Mesendoderm (in vitro differentiated cells): Measurements from ENCODE around the gene WDR54.

ENCODE experiments used
- DNase-seq: peaks from one replicate; pipeline ENCODE4 v3.0.0; 2013
- H2AK5ac ChIP-seq: 2 replicates; pipeline ENCODE4 v1.6.1; 2013; ENCODE audit warnings: low read length, inconsistent platforms
- H2BK120ac ChIP-seq: 2 replicates; pipeline ENCODE4 v1.6.1; 2013; ENCODE audit warnings: low read depth, mild to moderate bottlenecking, low read length, moderate library complexity, mixed read lengths
- H2BK15ac ChIP-seq: replicated peaks from 2 replicates; pipeline ENCODE4 v1.6.1; 2013; ENCODE audit warnings: low read depth, mild to moderate bottlenecking, moderate library complexity
- H2BK5ac ChIP-seq: 2 replicates; pipeline ENCODE4 v1.6.1; 2013; ENCODE audit warnings: low read length, inconsistent platforms
- H3K18ac ChIP-seq: 2 replicates; pipeline ENCODE4 v1.6.1; 2013; ENCODE audit warnings: mild to moderate bottlenecking, low read length, mixed read lengths
- H3K23ac ChIP-seq: one replicate; pipeline ENCODE4 v1.6.1; 2013; ENCODE audit warnings: low read length
- H3K27ac ChIP-seq: 2 replicates; pipeline ENCODE4 v1.5.1; 2013; ENCODE audit warnings: low read depth, mild to moderate bottlenecking, inconsistent platforms, low read length, moderate library complexity
- H3K27me3 ChIP-seq: 2 replicates; pipeline ENCODE4 v1.6.1; 2013; ENCODE audit warnings: low read length, control low read depth, mild to moderate bottlenecking, inconsistent platforms; ENCODE audit not compliant: insufficient read depth, poor library complexity
- H3K36me3 ChIP-seq: 2 replicates; pipeline ENCODE4 v1.6.1; 2013; ENCODE audit warnings: low read length, inconsistent platforms; ENCODE audit not compliant: control insufficient read depth, insufficient read depth
- H3K4ac ChIP-seq: one replicate; pipeline ENCODE4 v1.6.1; 2013; ENCODE audit warnings: low read depth, mild to moderate bottlenecking, low read length, moderate library complexity
- H3K4me1 ChIP-seq: 2 replicates; pipeline ENCODE4 v1.6.1; 2013; ENCODE audit warnings: low read depth, low read length, inconsistent platforms; ENCODE audit not compliant: control insufficient read depth
- H3K4me2 ChIP-seq: 2 replicates; pipeline ENCODE4 v1.6.1; 2013; ENCODE audit warnings: low read length
- H3K4me3 ChIP-seq: 2 replicates; pipeline ENCODE4 v1.5.1; 2013; ENCODE audit warnings: mild to moderate bottlenecking, low read length
- H3K56ac ChIP-seq: one replicate; pipeline ENCODE4 v1.6.1; 2013; ENCODE audit warnings: low read length
- H3K79me1 ChIP-seq: 2 replicates; pipeline ENCODE4 v1.6.1; 2013; ENCODE audit warnings: low read length, inconsistent platforms
- H3K79me2 ChIP-seq: 2 replicates; pipeline ENCODE4 v1.6.1; 2013; ENCODE audit warnings: mild to moderate bottlenecking, low read length; ENCODE audit not compliant: control insufficient read depth, insufficient read depth
- H3K9ac ChIP-seq: 2 replicates; pipeline ENCODE4 v1.6.1; 2013; ENCODE audit warnings: low read length, inconsistent platforms
- H4K5ac ChIP-seq: one replicate; pipeline ENCODE4 v1.6.1; 2013; ENCODE audit warnings: low read length
- H4K8ac ChIP-seq: one replicate; pipeline ENCODE4 v1.6.1; 2013; ENCODE audit warnings: low read depth, mild to moderate bottlenecking, control low read depth, low read length, moderate library complexity
- WGBS: extraction: QIAGEN DNeasy Blood & Tissue Kit; methylation state at CpG from one replicate; pipeline ENCODE4 v1.1.7; 2013; ENCODE audit warnings: low lambda C conversion rate, missing lambda C conversion rate; ENCODE audit not compliant: insufficient coverage; ENCODE audit errors: extremely low coverage; 5-methylcytosine and 5-hydroxymethylcytosine counted together

WDR54 gene

DNA sequence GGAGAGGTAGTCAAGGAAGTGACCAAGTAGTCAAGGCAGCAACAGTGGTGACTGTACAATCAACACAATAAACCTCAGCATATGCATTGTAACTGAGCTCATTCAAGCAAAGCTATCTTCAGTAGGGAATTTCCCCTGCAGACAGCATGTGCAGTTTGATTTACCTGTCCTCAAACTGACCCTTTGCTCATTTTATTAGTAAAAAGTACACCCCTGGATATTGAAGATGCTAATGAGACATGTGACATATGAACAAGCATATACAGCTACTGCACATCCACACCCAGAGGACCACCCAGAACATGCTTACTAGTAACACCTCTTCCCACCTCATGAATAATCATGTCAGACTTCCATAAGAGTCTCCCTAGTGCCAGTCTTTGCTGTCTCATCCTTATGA is 15.5 kb upstream of the WDR54 start:
- H3K4me3 ChIP-seq, result no peak overlapping the region

DNA sequence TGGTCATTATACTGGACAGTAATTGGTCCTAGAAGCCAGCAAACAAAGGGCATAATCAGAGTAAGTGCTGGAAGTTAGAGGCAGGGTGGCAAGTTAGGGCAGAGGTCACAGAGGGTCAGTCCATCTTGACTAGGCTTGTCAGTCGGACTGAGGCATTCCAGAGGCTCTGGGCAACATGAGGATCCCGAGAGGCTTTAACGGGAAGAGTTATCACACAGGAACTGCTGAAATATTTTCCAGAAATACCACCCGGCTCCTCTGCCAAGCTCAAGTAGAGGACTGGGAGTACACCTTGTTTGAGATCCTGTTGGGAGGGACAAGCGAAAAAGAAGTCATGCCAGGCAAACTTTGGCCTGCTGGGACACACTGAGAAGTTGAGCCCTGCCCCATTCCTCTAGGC is 13.8 kb upstream of the WDR54 start:
- no peak overlapping the region for H3K4me2 ChIP-seq
- no peaks in the 10 kb centered on the region for H3K36me3 ChIP-seq
- no peak overlapping the region for H2BK15ac ChIP-seq
- H4K8ac ChIP-seq, result no peak overlapping the region
- no peak overlapping the region for H4K5ac ChIP-seq
- no peaks in the 10 kb centered on the region for H3K4me1 ChIP-seq
- DNase-seq, result no peak
- no peaks in the 10 kb centered on the region for H3K27me3 ChIP-seq
- no peak overlapping the region for H2BK120ac ChIP-seq
- no CpG with 5 or more reads among the region's 5 CpGs for WGBS
- H3K27ac ChIP-seq, result no peak overlapping the region
- H2AK5ac ChIP-seq, result no peak overlapping the region
- H3K79me2 ChIP-seq, result no peaks in the 10 kb centered on the region
- no peak overlapping the region for H2BK5ac ChIP-seq
- H3K23ac ChIP-seq, result no peak overlapping the region
- H3K79me1 ChIP-seq, result no peaks in the 10 kb centered on the region
- H3K56ac ChIP-seq, result no peak overlapping the region
- H3K18ac ChIP-seq, result no peak overlapping the region
- no peak overlapping the region for H3K4me3 ChIP-seq
- H3K9ac ChIP-seq, result no peak overlapping the region
- H3K4ac ChIP-seq, result no peak overlapping the region

More for the DNA sequence above, 15.5 kb upstream of the WDR54 start:
- no peak overlapping the region for H3K9ac ChIP-seq
- no peak overlapping the region for H3K56ac ChIP-seq
- no peaks in the 10 kb centered on the region for H3K79me2 ChIP-seq
- no peak overlapping the region for H4K5ac ChIP-seq
- H3K4ac ChIP-seq, result no peak overlapping the region
- H3K36me3 ChIP-seq, result no peaks in the 10 kb centered on the region
- no peak overlapping the region for H3K4me2 ChIP-seq
- no peak overlapping the region for H3K27ac ChIP-seq
- H4K8ac ChIP-seq, result no peak overlapping the region
- no peaks in the 10 kb centered on the region for H3K27me3 ChIP-seq
- H2AK5ac ChIP-seq, result no peak overlapping the region
- no peak overlapping the region for H2BK15ac ChIP-seq
- no peaks in the 10 kb centered on the region for H3K4me1 ChIP-seq
- H3K79me1 ChIP-seq, result no peaks in the 10 kb centered on the region
- H2BK120ac ChIP-seq, result no peak overlapping the region
- no peak overlapping the region for H3K23ac ChIP-seq
- DNase-seq, result no peak
- H3K18ac ChIP-seq, result no peak overlapping the region
- no peak overlapping the region for H2BK5ac ChIP-seq

DNA sequence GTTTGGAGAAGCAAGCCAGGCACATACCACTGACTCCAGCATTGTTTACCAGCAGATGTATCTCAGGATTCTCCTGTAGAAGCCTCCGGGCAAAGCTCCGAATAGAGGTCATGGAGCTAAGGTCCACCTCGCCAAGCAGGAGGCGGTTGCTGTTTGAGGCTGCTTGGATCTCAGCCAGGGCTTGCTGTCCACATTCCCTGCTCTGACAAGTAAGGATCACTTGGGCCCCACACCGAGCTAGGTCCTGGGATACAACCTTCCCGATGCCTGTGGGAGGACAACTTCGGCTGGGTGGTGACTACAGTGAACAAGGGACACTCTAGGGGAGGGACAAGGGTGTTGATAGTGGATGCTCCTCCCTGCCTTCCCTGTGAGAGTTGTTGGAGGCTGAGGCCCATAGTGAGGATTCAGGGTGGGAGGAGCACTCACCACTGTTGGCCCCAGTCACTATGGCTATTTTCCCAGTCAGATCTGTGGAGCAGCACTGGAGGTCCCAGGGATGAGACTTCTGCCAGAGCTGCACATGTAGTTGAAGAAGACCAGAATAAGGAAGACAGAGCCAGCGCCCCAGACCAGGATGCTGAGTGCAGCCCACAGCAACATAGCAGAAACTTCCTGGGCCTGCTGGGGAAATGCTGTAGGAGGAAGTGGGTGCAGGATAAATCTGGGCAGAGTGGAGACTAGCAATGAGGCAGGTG is 8.4 kb upstream of the WDR54 start:
- Histone ChIP-seq H3K27me3 (no peaks in the 10 kb centered on the region), H4K8ac (no peak overlapping the region), H3K56ac (no peak overlapping the region), H3K4me1 (no peaks in the 10 kb centered on the region), H2BK15ac (no peak overlapping the region), H3K4me2 (no peak overlapping the region), H2AK5ac (no peak overlapping the region), H3K4ac (no peak overlapping the region), H4K5ac (no peak overlapping the region), H3K36me3 (no peaks in the 10 kb centered on the region), H2BK5ac (no peak overlapping the region), H2BK120ac (no peak overlapping the region), H3K18ac (no peak overlapping the region), H3K79me1 (no peaks in the 10 kb centered on the region), H3K4me3 (no peak overlapping the region), H3K9ac (no peak overlapping the region), H3K27ac (no peak overlapping the region), H3K79me2 (no peaks in the 10 kb centered on the region), H3K23ac (no peak overlapping the region)
- no CpG with 5 or more reads among the region's 8 CpGs for WGBS
- no peak for DNase-seq

- no peak overlapping the region for H3K4ac ChIP-seq
- no peak overlapping the region for H3K27ac ChIP-seq
- no peak overlapping the region for H2AK5ac ChIP-seq
- H3K27me3 ChIP-seq, result no peaks in the 10 kb centered on the region
- H3K36me3 ChIP-seq, result no peaks in the 10 kb centered on the region
- no peak for DNase-seq
- H3K79me1 ChIP-seq, result no peaks in the 10 kb centered on the region
- H3K9ac ChIP-seq, result no peak overlapping the region
- H3K56ac ChIP-seq, result no peak overlapping the region
- H3K4me1 ChIP-seq, result no peaks in the 10 kb centered on the region
- no peak overlapping the region for H2BK120ac ChIP-seq
- no peak overlapping the region for H2BK15ac ChIP-seq
- no peak overlapping the region for H2BK5ac ChIP-seq
- no peak overlapping the region for H3K18ac ChIP-seq
- WGBS, result no CpG with 5 or more reads among the region's 19 CpGs
- H3K23ac ChIP-seq, result no peak overlapping the region
- H3K4me2 ChIP-seq, result no peak overlapping the region
- H3K79me2 ChIP-seq, result no peaks in the 10 kb centered on the region
- no peak overlapping the region for H4K8ac ChIP-seq
- H3K4me3 ChIP-seq, result no peak overlapping the region
- H4K5ac ChIP-seq, result no peak overlapping the region
Measured at GRCh38 chr2:74414441-74414840, 7.1 kb upstream of the WDR54 start.

DNA sequence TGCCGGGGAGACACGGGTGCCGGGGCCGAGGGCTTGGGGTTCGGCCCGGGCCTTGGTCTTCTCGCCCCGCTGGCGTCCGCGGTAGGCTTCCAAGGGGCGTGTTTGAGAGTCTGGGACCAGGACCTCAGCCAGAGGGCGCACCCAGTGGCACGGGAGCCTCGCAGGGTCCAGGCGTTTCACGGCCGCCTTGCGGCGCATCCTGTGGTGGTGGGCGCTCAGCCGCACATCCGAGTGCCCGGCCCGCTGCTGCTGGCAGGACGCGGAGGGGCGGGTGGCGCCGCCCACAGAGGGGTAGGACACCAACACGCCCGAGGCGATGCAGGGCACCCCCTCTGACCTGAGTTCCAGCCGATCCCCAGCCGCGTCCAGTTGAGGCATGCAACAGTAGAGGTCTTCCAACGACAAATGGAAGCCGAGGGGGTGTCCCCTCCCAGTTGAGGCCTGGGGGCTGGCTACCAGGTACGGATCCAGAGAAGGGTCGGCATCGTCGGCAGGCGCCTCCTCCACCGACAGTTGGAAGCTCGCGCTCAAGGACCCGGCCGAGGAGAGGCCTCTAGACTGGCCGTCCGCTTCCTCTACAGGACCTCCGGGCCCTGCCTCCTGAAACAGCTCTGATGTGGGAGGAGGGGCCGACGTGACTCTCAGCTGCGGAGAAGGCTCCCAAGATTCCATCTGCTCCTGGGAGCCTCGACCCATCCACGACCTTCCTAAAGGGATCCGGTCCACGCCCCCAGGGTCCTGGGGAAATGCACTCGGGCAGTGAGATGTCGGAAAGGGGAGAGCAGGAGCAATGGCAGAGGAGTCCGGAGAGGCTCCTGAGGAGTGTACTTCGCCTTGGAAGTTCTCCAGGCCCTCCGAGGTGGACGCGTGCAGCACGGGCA is 6.4 kb upstream of the WDR54 start:
- Histone ChIP-seq H3K18ac (no peak overlapping the region), H2BK15ac (no peak overlapping the region), H3K79me2 (no peaks in the 10 kb centered on the region), H3K9ac (no peak overlapping the region), H3K4me3 (no peak overlapping the region), H3K4ac (no peak overlapping the region), H3K4me2 (no peak overlapping the region), H3K56ac (no peak overlapping the region), H3K27me3 (no peaks in the 10 kb centered on the region), H3K36me3 (no peaks in the 10 kb centered on the region), H3K4me1 (no peaks in the 10 kb centered on the region), H2BK120ac (no peak overlapping the region), H2AK5ac (no peak overlapping the region), H4K8ac (no peak overlapping the region), H3K27ac (no peak overlapping the region), H3K23ac (no peak overlapping the region), H2BK5ac (no peak overlapping the region), H3K79me1 (no peaks in the 10 kb centered on the region), H4K5ac (no peak overlapping the region)
- DNase-seq, result no peak
- WGBS, result no CpG with 5 or more reads among the region's 66 CpGs
